K562 (cell line): Measurements from ENCODE around the gene IGFALS. TPM values are rescaled to one million over a fixed set of nuclear protein-coding genes. Genes with fewer than 3 reads are reported as not detected.

ENCODE experiments used
- CEBPG ChIP-seq, 3 experiments: fragments of 200-800 bp in 1 of 3; sonication (Bioruptor generic) in 1 of 3; sonication (generic) in 1 of 3; formaldehyde crosslinking in 1 of 3; IDR thresholded peaks in 2 of 3; conservative IDR thresholded peaks in 1 of 3; 2 replicates each; pipeline versions ENCODE4 v1.6.1 to v1.8.0; 2016 to 2022; ENCODE audit warnings: missing compliant biosample characterization in 2 of 3, missing genetic modification characterization in 2 of 3, mild to moderate bottlenecking in 1 of 3, missing genetic modification reagents in 1 of 3
- HCFC1 ChIP-seq: IDR thresholded peaks from 2 replicates; pipeline ENCODE4 v1.6.1; 2012; ENCODE audit warnings: low read depth, low read length, improper control_type of control experiment
- MCM3 ChIP-seq: fragments of 450-650 bp; IDR thresholded peaks from 2 replicates; pipeline ENCODE4 v1.6.1; 2016
- PHF20 ChIP-seq: fragments of 450-650 bp; IDR thresholded peaks from 2 replicates; pipeline ENCODE4 v1.6.1; 2018; ENCODE audit not compliant: partially characterized antibody
- RBM34 ChIP-seq: fragments of 200-400 bp; formaldehyde crosslinking; IDR thresholded peaks from 2 replicates; pipeline ENCODE4 v1.6.1; 2018; ENCODE audit warnings: low read length, borderline replicate concordance; ENCODE audit not compliant: insufficient read depth
- SETDB1 ChIP-seq: IDR thresholded peaks from one replicate; pipeline ENCODE4 v1.6.1; 2012; ENCODE audit warnings: low read length, control low read depth, inconsistent platforms
- TAF7 ChIP-seq: fragments of 450-650 bp; IDR thresholded peaks from 2 replicates; pipeline ENCODE4 v1.6.1; 2016; ENCODE audit warnings: missing genetic modification characterization, missing compliant biosample characterization
- ZFP1 ChIP-seq: fragments of 450-650 bp; formaldehyde crosslinking; IDR thresholded peaks from 2 replicates; pipeline ENCODE4 v1.4.0; 2020; ENCODE audit warnings: mild to moderate bottlenecking, mixed read lengths
- ZNF444 ChIP-seq: fragments of 250-450 bp; sonication (Bioruptor Pico); IDR thresholded peaks from 2 replicates; pipeline ENCODE4 v1.4.0; 2020; ENCODE audit warnings: mild to moderate bottlenecking, moderate library complexity
- ZNF696 ChIP-seq: fragments of 250-450 bp; sonication (Bioruptor Pico); conservative IDR thresholded peaks from 2 replicates; pipeline ENCODE4 v1.4.0; 2020; ENCODE audit warnings: mild to moderate bottlenecking, moderate library complexity
- polyA plus RNA-seq, 8 experiments: library from polyadenylated mRNA; depleted of rRNA in 4 of 8; stranded (reverse) in 5 of 8; unstranded in 3 of 8; fragments of >200 nt; fragmentation: Nextera tagmentation in 2 of 8; fragmentation: Illumina TruSeq in 1 of 8; extraction: Ambion mirVana in 2 of 8; extraction: Trizol in 1 of 8; gene quantifications; 2 replicates each; pipeline versions ENCODE4 v1.2.1 to v1.2.3, GENCODE V29; 2011 to 2014; ENCODE audit warnings: inconsistent platforms in 1 of 8, missing spikeins in 1 of 8
- total RNA-seq, 7 experiments: library from RNA; depleted of rRNA in 6 of 7; stranded (reverse); fragments of >200 nt in 6 of 7; fragmentation: Illumina TruSeq in 2 of 7; extraction: Trizol in 2 of 7; gene quantifications; 2 replicates each; pipeline versions ENCODE4 v1.2.1 to v1.2.3, GENCODE V29; 2011 to 2021; ENCODE audit warnings: low replicate concordance in 1 of 7
- TF ChIP-seq, protein P1 (sequence below), 2 experiments: fragments of 450-650 bp; IDR thresholded peaks; 2 replicates each; pipeline ENCODE4 v1.6.1; 2016; ENCODE audit warnings: mild to moderate bottlenecking in 2 of 2, borderline replicate concordance in 1 of 2, low read depth in 1 of 2, moderate library complexity in 1 of 2
- TF ChIP-seq, protein P2 (sequence below): fragments of 450-650 bp; IDR thresholded peaks from 2 replicates; pipeline ENCODE4 v1.7.0; 2016; ENCODE audit warnings: borderline replicate concordance
- TF ChIP-seq, protein P3 (sequence below): sonication (generic); formaldehyde crosslinking; IDR thresholded peaks from 2 replicates; pipeline ENCODE4 v1.5.0; 2020; ENCODE audit warnings: missing genetic modification reagents
- TF ChIP-seq, protein P4 (sequence below): IDR thresholded peaks from 2 replicates; pipeline ENCODE4 v1.6.1; 2014; ENCODE audit warnings: antibody characterized with exemption

IGFALS gene
- total and polyA plus RNA-seq, 9 of the 15 experiments (the other 6 are each of a cell fraction or from before 2014, with no cell fraction given) = not detected

DNA sequence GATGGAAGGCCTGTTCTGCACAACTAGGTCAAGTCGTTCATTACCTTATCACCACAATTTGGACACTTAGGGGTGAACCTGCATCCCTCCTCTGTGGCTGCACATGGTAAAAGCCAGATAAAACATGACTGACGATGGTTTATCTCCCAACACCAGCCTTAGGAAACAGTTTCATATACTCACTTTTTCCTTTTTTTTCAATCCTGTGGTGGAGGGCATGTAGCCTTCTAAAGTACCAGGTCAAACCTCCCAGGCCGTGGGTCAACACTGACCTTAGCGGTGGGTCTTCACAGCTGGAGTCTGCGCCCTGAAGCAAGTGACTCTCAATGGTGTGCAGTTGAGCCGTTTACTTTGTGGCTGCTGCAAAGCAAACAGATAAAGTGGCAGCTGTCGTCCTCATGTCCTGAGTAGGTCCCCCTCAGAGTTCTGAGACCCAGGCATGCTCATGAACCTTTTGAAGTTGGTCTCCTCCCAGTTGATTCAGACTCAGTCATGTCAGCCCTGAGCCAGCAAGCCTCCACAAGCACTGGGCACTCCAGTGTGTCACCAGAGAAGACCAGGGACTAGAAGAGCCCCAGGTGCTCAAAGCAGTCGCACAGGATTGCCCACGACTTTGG lies 39.4 kb upstream of the IGFALS start (continued):
- TF ChIP-seq, protein P1, sequence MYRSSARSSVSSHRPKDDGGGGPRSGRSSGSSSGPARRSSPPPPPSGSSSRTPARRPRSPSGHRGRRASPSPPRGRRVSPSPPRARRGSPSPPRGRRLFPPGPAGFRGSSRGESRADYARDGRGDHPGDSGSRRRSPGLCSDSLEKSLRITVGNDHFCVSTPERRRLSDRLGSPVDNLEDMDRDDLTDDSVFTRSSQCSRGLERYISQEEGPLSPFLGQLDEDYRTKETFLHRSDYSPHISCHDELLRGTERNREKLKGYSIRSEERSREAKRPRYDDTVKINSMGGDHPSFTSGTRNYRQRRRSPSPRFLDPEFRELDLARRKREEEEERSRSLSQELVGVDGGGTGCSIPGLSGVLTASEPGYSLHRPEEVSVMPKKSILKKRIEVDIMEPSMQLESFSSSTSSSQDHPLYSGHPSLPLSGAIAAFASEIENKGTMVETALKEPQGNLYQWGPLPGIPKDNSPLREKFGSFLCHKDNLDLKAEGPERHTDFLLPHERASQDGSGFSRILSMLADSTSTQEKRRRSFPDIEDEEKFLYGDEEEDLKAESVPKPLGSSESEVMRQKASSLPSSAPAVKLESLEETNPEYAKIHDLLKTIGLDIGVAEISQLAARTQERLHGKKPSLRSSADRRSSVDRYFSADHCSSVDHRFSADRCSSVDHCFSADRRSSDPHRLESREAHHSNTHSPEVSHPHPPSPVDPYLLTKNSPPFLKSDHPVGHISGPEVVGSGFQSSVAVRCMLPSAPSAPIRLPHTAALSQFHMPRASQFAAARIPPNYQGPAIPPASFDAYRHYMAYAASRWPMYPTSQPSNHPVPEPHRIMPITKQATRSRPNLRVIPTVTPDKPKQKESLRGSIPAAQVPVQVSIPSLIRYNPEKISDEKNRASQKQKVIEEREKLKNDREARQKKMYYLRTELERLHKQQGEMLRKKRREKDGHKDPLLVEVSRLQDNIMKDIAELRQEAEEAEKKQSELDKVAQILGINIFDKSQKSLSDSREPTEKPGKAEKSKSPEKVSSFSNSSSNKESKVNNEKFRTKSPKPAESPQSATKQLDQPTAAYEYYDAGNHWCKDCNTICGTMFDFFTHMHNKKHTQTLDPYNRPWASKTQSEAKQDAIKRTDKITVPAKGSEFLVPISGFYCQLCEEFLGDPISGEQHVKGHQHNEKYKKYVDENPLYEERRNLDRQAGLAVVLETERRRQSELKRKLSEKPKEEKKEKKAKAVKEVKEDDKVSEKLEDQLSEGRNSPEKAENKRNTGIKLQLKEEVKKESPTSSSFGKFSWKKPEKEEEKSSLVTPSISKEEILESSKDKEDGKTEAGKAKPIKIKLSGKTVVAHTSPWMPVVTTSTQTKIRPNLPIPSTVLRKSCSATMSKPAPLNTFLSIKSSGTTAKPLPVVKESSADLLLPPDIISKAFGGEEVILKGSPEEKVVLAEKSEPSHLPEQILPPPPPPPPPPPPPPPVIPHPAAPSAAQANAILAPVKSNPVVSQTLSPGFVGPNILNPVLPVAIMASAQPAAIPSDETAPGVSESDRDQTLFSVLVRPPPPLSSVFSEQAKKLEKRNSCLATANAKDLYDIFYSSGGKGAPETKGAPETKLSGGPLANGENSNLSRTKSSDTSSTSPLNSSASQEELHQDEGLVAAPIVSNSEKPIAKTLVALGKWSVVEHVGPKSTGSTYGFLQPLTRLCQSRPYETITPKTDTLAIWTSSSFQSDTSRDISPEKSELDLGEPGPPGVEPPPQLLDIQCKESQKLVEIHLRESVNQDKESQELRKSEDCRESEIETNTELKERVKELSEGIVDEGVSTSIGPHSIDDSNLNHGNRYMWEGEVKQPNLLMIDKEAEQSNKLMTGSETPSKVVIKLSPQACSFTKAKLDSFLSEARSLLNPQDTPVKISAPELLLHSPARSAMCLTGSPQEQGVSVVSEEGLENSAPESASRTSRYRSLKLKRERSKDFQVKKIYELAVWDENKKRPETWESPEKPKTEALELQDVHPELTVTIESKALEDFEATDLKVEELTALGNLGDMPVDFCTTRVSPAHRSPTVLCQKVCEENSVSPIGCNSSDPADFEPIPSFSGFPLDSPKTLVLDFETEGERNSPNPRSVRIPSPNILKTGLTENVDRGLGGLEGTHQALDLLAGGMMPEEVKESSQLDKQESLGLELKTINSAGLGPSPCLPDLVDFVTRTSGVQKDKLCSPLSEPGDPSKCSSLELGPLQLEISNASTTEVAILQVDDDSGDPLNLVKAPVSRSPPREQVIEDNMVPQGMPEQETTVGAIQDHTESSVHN (IDR thresholded peaks at IDR 0.05; ENCODE audit: borderline replicate concordance in 1 of 2, low read depth in 1 of 2) = no peak
- TF ChIP-seq HCFC1 = no peak
- TF ChIP-seq, protein P2, sequence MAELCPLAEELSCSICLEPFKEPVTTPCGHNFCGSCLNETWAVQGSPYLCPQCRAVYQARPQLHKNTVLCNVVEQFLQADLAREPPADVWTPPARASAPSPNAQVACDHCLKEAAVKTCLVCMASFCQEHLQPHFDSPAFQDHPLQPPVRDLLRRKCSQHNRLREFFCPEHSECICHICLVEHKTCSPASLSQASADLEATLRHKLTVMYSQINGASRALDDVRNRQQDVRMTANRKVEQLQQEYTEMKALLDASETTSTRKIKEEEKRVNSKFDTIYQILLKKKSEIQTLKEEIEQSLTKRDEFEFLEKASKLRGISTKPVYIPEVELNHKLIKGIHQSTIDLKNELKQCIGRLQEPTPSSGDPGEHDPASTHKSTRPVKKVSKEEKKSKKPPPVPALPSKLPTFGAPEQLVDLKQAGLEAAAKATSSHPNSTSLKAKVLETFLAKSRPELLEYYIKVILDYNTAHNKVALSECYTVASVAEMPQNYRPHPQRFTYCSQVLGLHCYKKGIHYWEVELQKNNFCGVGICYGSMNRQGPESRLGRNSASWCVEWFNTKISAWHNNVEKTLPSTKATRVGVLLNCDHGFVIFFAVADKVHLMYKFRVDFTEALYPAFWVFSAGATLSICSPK = no peak
- no peak for TF ChIP-seq CEBPG (CRISPR knock-in tag; IDR thresholded peaks at IDR 0.05)
- TF ChIP-seq CEBPG (tag; conservative IDR thresholded peaks at IDR 0.05 in 1 of 2, IDR thresholded peaks at IDR 0.05 in 1 of 2) = no peak
- TF ChIP-seq RBM34 = no peak
- no peak for TF ChIP-seq ZNF444 (CRISPR knock-in tag)
- TF ChIP-seq PHF20 = no peak
- no peak for TF ChIP-seq ZFP1 (CRISPR knock-in tag)
- no peak for TF ChIP-seq MCM3
- no peak for TF ChIP-seq ZNF696 (CRISPR knock-in tag)
- TF ChIP-seq, protein P3, sequence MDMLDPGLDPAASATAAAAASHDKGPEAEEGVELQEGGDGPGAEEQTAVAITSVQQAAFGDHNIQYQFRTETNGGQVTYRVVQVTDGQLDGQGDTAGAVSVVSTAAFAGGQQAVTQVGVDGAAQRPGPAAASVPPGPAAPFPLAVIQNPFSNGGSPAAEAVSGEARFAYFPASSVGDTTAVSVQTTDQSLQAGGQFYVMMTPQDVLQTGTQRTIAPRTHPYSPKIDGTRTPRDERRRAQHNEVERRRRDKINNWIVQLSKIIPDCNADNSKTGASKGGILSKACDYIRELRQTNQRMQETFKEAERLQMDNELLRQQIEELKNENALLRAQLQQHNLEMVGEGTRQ (CRISPR knock-in tag) = no peak
- TF ChIP-seq, protein P4, sequence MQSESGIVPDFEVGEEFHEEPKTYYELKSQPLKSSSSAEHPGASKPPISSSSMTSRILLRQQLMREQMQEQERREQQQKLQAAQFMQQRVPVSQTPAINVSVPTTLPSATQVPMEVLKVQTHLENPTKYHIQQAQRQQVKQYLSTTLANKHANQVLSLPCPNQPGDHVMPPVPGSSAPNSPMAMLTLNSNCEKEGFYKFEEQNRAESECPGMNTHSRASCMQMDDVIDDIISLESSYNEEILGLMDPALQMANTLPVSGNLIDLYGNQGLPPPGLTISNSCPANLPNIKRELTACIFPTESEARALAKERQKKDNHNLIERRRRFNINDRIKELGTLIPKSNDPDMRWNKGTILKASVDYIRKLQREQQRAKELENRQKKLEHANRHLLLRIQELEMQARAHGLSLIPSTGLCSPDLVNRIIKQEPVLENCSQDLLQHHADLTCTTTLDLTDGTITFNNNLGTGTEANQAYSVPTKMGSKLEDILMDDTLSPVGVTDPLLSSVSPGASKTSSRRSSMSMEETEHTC = no peak
- no peak for TF ChIP-seq SETDB1
- no peak for TF ChIP-seq TAF7 (tag)
